HepG2 (cell line): Measurements from ENCODE around the gene TWNK. TPM values are rescaled to one million over a fixed set of nuclear protein-coding genes. Genes with fewer than 3 reads are reported as not detected.

Experiments used
- BCL6 ChIP-seq: IDR thresholded peaks from 2 replicates; pipeline ENCODE4 v1.6.1; 2016; ENCODE audit warnings: missing genetic modification reagents, missing compliant biosample characterization
- CENPBD1 ChIP-seq: sonication (generic); formaldehyde crosslinking; IDR thresholded peaks from 2 replicates; pipeline ENCODE4 v1.8.0; 2022; ENCODE audit warnings: missing genetic modification reagents, low read depth, mild to moderate bottlenecking, borderline replicate concordance
- CHD2 ChIP-seq: IDR thresholded peaks from 2 replicates; pipeline ENCODE4 v1.6.1; 2011; ENCODE audit warnings: low read depth, low read length, improper control_type of control experiment
- FOXJ3 ChIP-seq: sonication (generic); formaldehyde crosslinking; IDR thresholded peaks from 2 replicates; pipeline ENCODE4 v1.4.0; 2020; ENCODE audit warnings: missing genetic modification reagents, mild to moderate bottlenecking, borderline replicate concordance
- FOXK2 ChIP-seq: fragments of 450-650 bp; IDR thresholded peaks from 2 replicates; pipeline ENCODE4 v1.6.1; 2016
- KLF16 ChIP-seq, 2 experiments: sonication (generic) in 1 of 2; formaldehyde crosslinking in 1 of 2; IDR thresholded peaks; 2 replicates each; pipeline versions ENCODE4 v1.6.1 to v1.8.0; 2016 to 2023; ENCODE audit warnings: missing genetic modification reagents in 2 of 2, missing compliant biosample characterization in 1 of 2
- MATR3 ChIP-seq: sonication (generic); formaldehyde crosslinking; IDR thresholded peaks from 2 replicates; pipeline ENCODE4 v1.4.0; 2020; ENCODE audit warnings: missing genetic modification reagents
- MAZ ChIP-seq, 2 experiments: sonication (generic) in 1 of 2; formaldehyde crosslinking in 1 of 2; IDR thresholded peaks; 2 replicates each; pipeline versions ENCODE4 v1.5.0 to v1.6.1; 2012 to 2020; ENCODE audit warnings: low read depth in 2 of 2, mild to moderate bottlenecking in 2 of 2, borderline replicate concordance in 1 of 2, improper control_type of control experiment in 1 of 2, low read length in 1 of 2, missing genetic modification reagents in 1 of 2, moderate library complexity in 1 of 2
- PHF5A ChIP-seq: IDR thresholded peaks from one replicate; pipeline ENCODE4 v1.6.1; 2018; ENCODE audit warnings: low read depth, missing genetic modification reagents; ENCODE audit not compliant: unreplicated experiment
- SMAD3 ChIP-seq: sonication (generic); formaldehyde crosslinking; IDR thresholded peaks from 2 replicates; pipeline ENCODE4 v1.4.0; 2020; ENCODE audit warnings: missing genetic modification reagents
- SMC3 ChIP-seq: IDR thresholded peaks from 2 replicates; pipeline ENCODE4 v1.6.1; 2011; ENCODE audit warnings: low read length, improper control_type of control experiment
- TARDBP ChIP-seq: sonication (generic); formaldehyde crosslinking; IDR thresholded peaks from 2 replicates; pipeline ENCODE4 v1.8.0; 2022; ENCODE audit warnings: mild to moderate bottlenecking, missing genetic modification reagents
- THAP9 ChIP-seq: sonication (generic); formaldehyde crosslinking; IDR thresholded peaks from 2 replicates; pipeline ENCODE4; 2020; ENCODE audit warnings: missing genetic modification reagents, mild to moderate bottlenecking, borderline replicate concordance
- ZBED4 ChIP-seq: sonication (generic); formaldehyde crosslinking; IDR thresholded peaks from 2 replicates; pipeline ENCODE4 v1.4.0; 2020; ENCODE audit warnings: missing genetic modification reagents, borderline replicate concordance
- ZBTB33 ChIP-seq: sonication (generic); formaldehyde crosslinking; IDR thresholded peaks from 2 replicates; pipeline ENCODE4 v1.4.0; 2020; ENCODE audit warnings: missing genetic modification reagents
- ZFP36 ChIP-seq: fragments of 150-350 bp; IDR thresholded peaks from 2 replicates; pipeline ENCODE4 v1.6.1; 2018; ENCODE audit warnings: borderline replicate concordance, low read length, low read depth; ENCODE audit not compliant: partially characterized antibody
- ZKSCAN5 ChIP-seq: sonication (generic); formaldehyde crosslinking; IDR thresholded peaks from 2 replicates; pipeline ENCODE4 v1.5.1; 2020; ENCODE audit warnings: mild to moderate bottlenecking, missing genetic modification reagents
- ZNF207 ChIP-seq: fragments of 450-650 bp; IDR thresholded peaks from 2 replicates; pipeline ENCODE4 v1.6.1; 2016; ENCODE audit warnings: antibody characterized with exemption, borderline replicate concordance
- ZNF326 ChIP-seq: sonication (generic); formaldehyde crosslinking; IDR thresholded peaks from 2 replicates; pipeline ENCODE4 v1.4.0; 2020; ENCODE audit warnings: missing genetic modification reagents, borderline replicate concordance
- ZNF441 ChIP-seq: sonication (generic); formaldehyde crosslinking; IDR thresholded peaks from 2 replicates; pipeline ENCODE4 v1.7.0; 2021; ENCODE audit warnings: missing genetic modification reagents, borderline replicate concordance
- ZNF644 ChIP-seq: IDR thresholded peaks from 2 replicates; pipeline ENCODE4 v1.6.1; 2016; ENCODE audit warnings: low read depth
- ZSCAN20 ChIP-seq: sonication (generic); formaldehyde crosslinking; IDR thresholded peaks from 2 replicates; pipeline ENCODE4 v1.4.0; 2020; ENCODE audit warnings: missing genetic modification reagents, mild to moderate bottlenecking, borderline replicate concordance
- polyA plus RNA-seq, 8 experiments: library from polyadenylated mRNA; depleted of rRNA in 3 of 8; stranded (reverse) in 7 of 8; unstranded in 1 of 8; fragments of >200 nt; fragmentation: Illumina TruSeq in 4 of 8; extraction: Trizol in 4 of 8; gene quantifications; 2 replicates each; pipeline versions ENCODE4 v1.2.1 to v1.2.3, GENCODE V29; 2011 to 2016; ENCODE audit warnings: low read depth in 4 of 8, missing spikeins in 1 of 8, mixed read lengths in 1 of 8; ENCODE audit not compliant: insufficient read depth in 1 of 8
- total RNA-seq, 5 experiments: library from RNA; depleted of rRNA; stranded (reverse); fragments of >200 nt; fragmentation: Illumina TruSeq; extraction: Trizol; gene quantifications; 2 replicates each; pipeline ENCODE4 v1.2.3, GENCODE V29; 2016; ENCODE audit warnings: low read depth in 1 of 5

The TWNK gene
- total and polyA plus RNA-seq, 2 of the 13 experiments (the other 11 are each of a cell fraction or from before 2014, with no cell fraction given), result 10.7 to 16.5 TPM

GRCh38 chr10:101032637-101033224 is 45.4 kb downstream of the TWNK start (continued):
- TF ChIP-seq ZBED4 (CRISPR knock-in tag) (no peak), FOXJ3 (no peak), MATR3 (CRISPR knock-in tag) (no peak), MAZ (IDR thresholded peaks at IDR 0.05; ENCODE audit: borderline replicate concordance, low read depth, low read length) (no peak), MAZ (CRISPR knock-in tag; IDR thresholded peaks at IDR 0.05; ENCODE audit: low read depth) (no peak), THAP9 (no peak), FOXK2 (no peak), TARDBP (CRISPR knock-in tag) (0 out of 2 replicates have a peak, but pooled peaks have one; percentile 24), PHF5A (CRISPR knock-in tag) (no peak), ZBTB33 (CRISPR knock-in tag) (no peak), KLF16 (CRISPR knock-in tag; IDR thresholded peaks at IDR 0.05) (no peak), SMAD3 (CRISPR knock-in tag) (no peak), ZNF644 (CRISPR knock-in tag) (no peak), ZSCAN20 (CRISPR knock-in tag) (no peak), CENPBD1 (CRISPR knock-in tag) (no peak), ZNF326 (no peak), SMC3 (no peak), ZNF207 (no peak), BCL6 (CRISPR knock-in tag) (no peak), ZNF441 (CRISPR knock-in tag) (peak; percentile 6; the same call in 1 of the 2 replicates), CHD2 (no peak), ZFP36 (no peak), ZKSCAN5 (CRISPR knock-in tag) (no peak)
